Upper lobe of left lung (tissue), 4 donors: ENCODE results near the gene EIF5A.
"Not testable (repeated sequence)": the region's sequence is repeated elsewhere in the genome, so short reads cannot be mapped to it uniquely, and the experiment has no call there.

Experiments
- POLR2A ChIP-seq, 4 donors: fragments of 450-650 bp; IDR thresholded peaks; one replicate each; pipeline ENCODE4 v1.5.1; 2016 to 2017; ENCODE audit warnings: antibody characterized with exemption in 4 of 4, mild to moderate bottlenecking in 2 of 4
- TF ChIP-seq, protein P1 (sequence below), 6 experiments: fragments of 450-650 bp in 4 of 6; fragments of 200-600 bp in 2 of 6; sonication (generic) in 2 of 6; IDR thresholded peaks; one replicate each; pipeline ENCODE4 v1.5.1; 2016 to 2019; ENCODE audit warnings: antibody characterized with exemption in 6 of 6

DNA sequence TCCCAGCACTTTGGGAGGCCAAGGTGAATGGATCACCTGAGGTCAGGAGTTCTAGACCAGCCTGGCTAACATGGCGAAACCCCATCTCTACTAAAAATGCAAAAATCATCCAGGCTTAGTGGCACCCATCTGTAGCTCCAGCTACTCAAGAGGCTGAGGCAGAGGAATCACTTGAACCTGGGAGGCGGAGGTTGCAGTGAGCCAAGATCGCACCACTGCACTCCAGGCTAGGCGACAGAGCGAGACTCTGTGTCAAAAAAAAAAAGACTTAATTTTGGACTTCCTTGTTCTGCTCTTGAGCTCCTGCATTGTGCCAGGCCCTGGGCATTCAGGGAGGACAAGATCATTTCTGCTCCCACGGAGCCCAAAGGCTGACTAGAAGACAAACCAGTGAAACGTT is 30.2 kb downstream of the EIF5A start:
- TF ChIP-seq, protein P1, sequence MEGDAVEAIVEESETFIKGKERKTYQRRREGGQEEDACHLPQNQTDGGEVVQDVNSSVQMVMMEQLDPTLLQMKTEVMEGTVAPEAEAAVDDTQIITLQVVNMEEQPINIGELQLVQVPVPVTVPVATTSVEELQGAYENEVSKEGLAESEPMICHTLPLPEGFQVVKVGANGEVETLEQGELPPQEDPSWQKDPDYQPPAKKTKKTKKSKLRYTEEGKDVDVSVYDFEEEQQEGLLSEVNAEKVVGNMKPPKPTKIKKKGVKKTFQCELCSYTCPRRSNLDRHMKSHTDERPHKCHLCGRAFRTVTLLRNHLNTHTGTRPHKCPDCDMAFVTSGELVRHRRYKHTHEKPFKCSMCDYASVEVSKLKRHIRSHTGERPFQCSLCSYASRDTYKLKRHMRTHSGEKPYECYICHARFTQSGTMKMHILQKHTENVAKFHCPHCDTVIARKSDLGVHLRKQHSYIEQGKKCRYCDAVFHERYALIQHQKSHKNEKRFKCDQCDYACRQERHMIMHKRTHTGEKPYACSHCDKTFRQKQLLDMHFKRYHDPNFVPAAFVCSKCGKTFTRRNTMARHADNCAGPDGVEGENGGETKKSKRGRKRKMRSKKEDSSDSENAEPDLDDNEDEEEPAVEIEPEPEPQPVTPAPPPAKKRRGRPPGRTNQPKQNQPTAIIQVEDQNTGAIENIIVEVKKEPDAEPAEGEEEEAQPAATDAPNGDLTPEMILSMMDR (IDR thresholded peaks at IDR 0.05), result not testable (repeated sequence)
- not testable (repeated sequence) for TF ChIP-seq POLR2A (IDR thresholded peaks at IDR 0.05)
